Stomach (tissue), 9 donors: ENCODE data around the gene UBTD1. TPM values are rescaled to one million over a fixed set of nuclear protein-coding genes. Genes with fewer than 3 reads are reported as not detected.

Experiments
- DNase-seq, 2 donors: peaks; one replicate each; pipeline versions ENCODE4 v3.0.0 to v3.0.0-alpha.2; 2013 to 2019
- H3K27ac ChIP-seq, 5 donors: fragments of 200-600 bp in 4 of 5; sonication (generic) in 4 of 5; one replicate each; pipeline ENCODE4 v1.5.1; 2013 to 2019; ENCODE audit warnings: mild to moderate bottlenecking in 1 of 5, moderate library complexity in 1 of 5
- H3K27me3 ChIP-seq, 3 donors: fragments of 200-600 bp; sonication (generic); one replicate each; pipeline ENCODE4 v1.5.1; 2017 to 2019; ENCODE audit warnings: mixed run types in 1 of 3
- H3K36me3 ChIP-seq, 4 donors: fragments of 200-600 bp; sonication (generic); 1 replicate in 3 of 4; 2 replicates in 1 of 4; pipeline ENCODE4 v1.5.1; 2016 to 2019
- H3K4me1 ChIP-seq, 4 donors: fragments of 200-600 bp; sonication (generic); one replicate each; pipeline ENCODE4 v1.5.1; 2016 to 2019
- H3K4me3 ChIP-seq, 4 donors: fragments of 200-600 bp; sonication (generic) in 3 of 4; one replicate each; pipeline ENCODE4 v1.5.1; 2016 to 2019; ENCODE audit warnings: mild to moderate bottlenecking in 1 of 4
- H3K9me3 ChIP-seq, 4 donors: fragments of 200-600 bp; sonication (generic); one replicate each; pipeline ENCODE4 v1.5.1; 2016 to 2019
- EP300 ChIP-seq: sonication (generic); formaldehyde crosslinking; IDR thresholded peaks from one replicate; pipeline ENCODE4 v1.6.1; 2017; ENCODE audit warnings: antibody characterized with exemption
- POLR2A ChIP-seq, 4 donors: fragments of 450-650 bp; IDR thresholded peaks; one replicate each; pipeline ENCODE4 v1.6.1; 2016; ENCODE audit warnings: antibody characterized with exemption in 4 of 4, control low read depth in 2 of 4, mild to moderate bottlenecking in 1 of 4, moderate library complexity in 1 of 4
- POLR2AphosphoS5 ChIP-seq, 3 donors: sonication (generic); formaldehyde crosslinking; IDR thresholded peaks; one replicate each; pipeline ENCODE4 v1.6.1; 2016; ENCODE audit warnings: antibody characterized with exemption in 3 of 3
- WGBS, 5 donors: extraction: QIAGEN DNeasy Blood & Tissue Kit in 3 of 5; methylation state at CpG; one replicate each; pipeline versions ENCODE4 v1.1.5 to v1.1.7; 2013 to 2018; 5-methylcytosine and 5-hydroxymethylcytosine counted together
- intact Hi-C: fragments of 100-400 bp; cut with DNase I; formaldehyde crosslinking; loops from one replicate; pipeline ENCODE4 v1.15.1; 2023; ENCODE audit warnings: low total_unique reads
- polyA plus RNA-seq, 3 donors: library from polyadenylated mRNA; stranded (reverse); fragments of 200-250 nt; gene quantifications; one replicate each; pipeline ENCODE4 v1.2.3, GENCODE V29; 2013
- total RNA-seq, 5 donors: library from RNA; depleted of rRNA; stranded (reverse); fragments of >200 nt; gene quantifications; one replicate each; pipeline versions ENCODE4 v1.1.0 to v1.2.3, GENCODE V29; 2014 to 2016
- TF ChIP-seq, protein P1 (sequence below), 7 experiments: fragments of 450-650 bp in 4 of 7; fragments of 200-600 bp in 3 of 7; sonication (generic) in 3 of 7; IDR thresholded peaks; one replicate each; pipeline ENCODE4 v1.5.1; 2016 to 2019; ENCODE audit warnings: antibody characterized with exemption in 7 of 7, control low read depth in 2 of 7, mild to moderate bottlenecking in 1 of 7
- donor health status: healthy with polysubstance abuse.
- donor health status: Bipolar disorder and iron deficiency.
- donor health status: healthy.

Gene UBTD1
- total and polyA plus RNA-seq, 8 donors, result 1.3 to 22.9 (median 8.1) TPM

DNA sequence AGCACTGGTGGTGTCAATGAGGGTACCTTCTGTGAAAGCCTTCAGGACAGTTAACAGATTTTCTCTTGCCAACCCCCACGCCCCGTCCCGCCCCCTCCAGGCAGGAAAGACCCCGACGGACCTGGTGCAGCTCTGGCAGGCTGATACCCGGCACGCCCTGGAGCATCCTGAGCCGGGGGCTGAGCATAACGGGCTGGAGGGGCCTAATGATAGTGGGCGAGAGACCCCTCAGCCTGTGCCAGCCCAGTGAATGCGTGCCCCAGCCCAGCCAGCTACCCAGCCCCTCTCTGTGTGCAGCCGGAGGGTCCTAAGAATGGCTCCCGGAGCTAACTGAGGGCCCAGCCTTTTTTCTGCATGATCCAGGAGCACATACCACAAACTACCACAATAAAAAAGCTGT lies 84.8 kb downstream of the UBTD1 start:
- H3K36me3 ChIP-seq, result no peaks in the 10 kb centered on the region
- no peaks in the 10 kb centered on the region for H3K9me3 ChIP-seq
- intact Hi-C loops, result no loop called here
- no peak for DNase-seq
- H3K4me3 ChIP-seq, result no peak overlapping the region
- H3K27ac ChIP-seq, result no peak overlapping the region
- H3K4me1 ChIP-seq, result no peaks in the 10 kb centered on the region
- peaks cover 0 to 5% (median 0%) of the 10 kb centered on the region in 3 donors for H3K27me3 ChIP-seq
- WGBS, 5 donors, result 90 to 95% (median 91%) methylated on average over 2 to 13 of the region's 13 CpGs
- no peak for TF ChIP-seq POLR2A (IDR thresholded peaks at IDR 0.05)
- TF ChIP-seq EP300, result no peak
- no peak for TF ChIP-seq POLR2AphosphoS5 (IDR thresholded peaks at IDR 0.05)
- TF ChIP-seq, protein P1, sequence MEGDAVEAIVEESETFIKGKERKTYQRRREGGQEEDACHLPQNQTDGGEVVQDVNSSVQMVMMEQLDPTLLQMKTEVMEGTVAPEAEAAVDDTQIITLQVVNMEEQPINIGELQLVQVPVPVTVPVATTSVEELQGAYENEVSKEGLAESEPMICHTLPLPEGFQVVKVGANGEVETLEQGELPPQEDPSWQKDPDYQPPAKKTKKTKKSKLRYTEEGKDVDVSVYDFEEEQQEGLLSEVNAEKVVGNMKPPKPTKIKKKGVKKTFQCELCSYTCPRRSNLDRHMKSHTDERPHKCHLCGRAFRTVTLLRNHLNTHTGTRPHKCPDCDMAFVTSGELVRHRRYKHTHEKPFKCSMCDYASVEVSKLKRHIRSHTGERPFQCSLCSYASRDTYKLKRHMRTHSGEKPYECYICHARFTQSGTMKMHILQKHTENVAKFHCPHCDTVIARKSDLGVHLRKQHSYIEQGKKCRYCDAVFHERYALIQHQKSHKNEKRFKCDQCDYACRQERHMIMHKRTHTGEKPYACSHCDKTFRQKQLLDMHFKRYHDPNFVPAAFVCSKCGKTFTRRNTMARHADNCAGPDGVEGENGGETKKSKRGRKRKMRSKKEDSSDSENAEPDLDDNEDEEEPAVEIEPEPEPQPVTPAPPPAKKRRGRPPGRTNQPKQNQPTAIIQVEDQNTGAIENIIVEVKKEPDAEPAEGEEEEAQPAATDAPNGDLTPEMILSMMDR (IDR thresholded peaks at IDR 0.05), result no peak

DNA sequence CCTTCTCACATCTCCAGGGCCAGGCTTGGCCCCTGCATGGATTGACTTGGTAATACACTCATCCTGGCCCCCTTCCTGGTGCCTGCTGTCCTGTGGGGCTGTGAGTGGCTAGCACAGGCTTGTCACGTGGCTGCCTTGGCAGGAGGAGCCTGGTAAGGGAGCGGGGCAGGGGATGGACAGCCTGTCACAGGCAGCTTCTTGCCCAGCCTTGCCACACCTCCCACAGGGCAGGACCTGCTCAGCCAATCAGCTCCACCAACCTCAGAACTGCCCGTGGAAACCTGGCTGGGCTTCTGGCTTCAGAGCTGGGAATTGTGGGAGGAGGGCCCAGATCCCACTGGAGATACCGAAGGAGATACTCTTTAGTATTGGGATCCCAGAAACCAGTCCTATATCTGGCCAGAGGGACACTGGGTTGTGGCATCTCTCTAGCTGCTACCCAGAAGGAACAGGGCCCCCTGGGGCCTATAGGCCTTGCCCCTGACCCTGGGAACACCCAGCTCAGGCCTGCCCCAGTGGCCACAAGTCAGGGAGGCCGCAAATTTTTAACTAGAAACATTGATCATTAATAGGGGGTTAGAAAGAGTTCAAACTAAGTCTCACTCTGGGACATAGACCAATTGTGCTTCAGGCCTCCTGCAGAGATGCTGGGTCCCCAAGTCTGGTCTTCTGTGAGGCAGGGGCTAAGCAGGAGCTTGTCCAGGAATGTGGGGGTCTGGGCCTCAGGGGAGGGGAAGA lies 85.5 kb downstream of the UBTD1 start, which contains the start of gene HOGA1:
Gene HOGA1, plus strand, starts transcription at position 330 of the 738 bp plus-strand sequence. Its CDS starts 315 bp downstream, at position 645.
- Histone ChIP-seq H3K27me3 (no peaks in the 10 kb centered on the region), H3K4me1 (no peaks in the 10 kb centered on the region), H3K4me3 (no peak within 1 kb of the TSS), H3K9me3 (no peaks in the 10 kb centered on the region), H3K36me3 (no peaks in the 10 kb centered on the region), H3K27ac (no peak within 1 kb of the TSS)
- intact Hi-C loops, result no loop called here
- WGBS, 5 donors, result 46 to 55% (median 49%) methylated on average over 3 to 5 of the region's 5 CpGs
- peak in 1 of 2 donors; percentile 71 for DNase-seq
- TF ChIP-seq EP300, result no peak
- no peak for TF ChIP-seq POLR2A (IDR thresholded peaks at IDR 0.05)
- no peak for TF ChIP-seq POLR2AphosphoS5 (IDR thresholded peaks at IDR 0.05)
- TF ChIP-seq, protein P1 (IDR thresholded peaks at IDR 0.05), result no peak

DNA sequence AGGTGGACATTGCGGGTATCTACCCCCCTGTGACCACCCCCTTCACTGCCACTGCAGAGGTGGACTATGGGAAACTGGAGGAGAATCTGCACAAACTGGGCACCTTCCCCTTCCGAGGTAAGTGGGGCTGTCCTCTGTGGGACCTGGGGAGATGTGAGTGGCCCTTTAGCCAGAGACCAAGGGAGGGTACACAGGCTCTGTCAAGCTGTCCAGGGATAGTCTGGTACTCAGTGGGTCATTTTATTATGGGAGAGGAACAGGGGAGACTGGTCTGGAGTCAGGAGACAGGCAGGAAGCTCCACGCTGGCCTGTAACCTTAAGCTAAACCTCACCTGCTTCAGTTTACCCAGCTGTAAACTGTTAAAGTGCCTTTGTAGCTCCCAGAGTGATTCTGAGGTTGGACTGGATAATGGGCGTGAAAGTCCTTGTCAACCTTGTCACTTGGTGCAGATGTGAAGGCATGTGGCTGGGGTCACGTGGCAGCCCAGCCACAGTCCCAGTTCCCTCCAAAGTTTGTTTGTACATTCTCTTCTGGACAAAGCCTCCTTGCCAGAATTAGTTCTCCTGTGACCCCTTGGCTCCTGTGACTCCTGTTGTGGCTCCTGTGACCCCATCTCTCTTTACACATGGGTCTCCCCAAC lies 86.2 kb downstream of the UBTD1 start:
- no peaks in the 10 kb centered on the region for H3K27me3 ChIP-seq
- DNase-seq, result no peak
- TF ChIP-seq, protein P1 (IDR thresholded peaks at IDR 0.05), result no peak
- TF ChIP-seq POLR2AphosphoS5 (IDR thresholded peaks at IDR 0.05), result no peak
- TF ChIP-seq POLR2A (IDR thresholded peaks at IDR 0.05), result no peak
- TF ChIP-seq EP300, result no peak
- WGBS, 5 donors, result 86 to 98% (median 87%) methylated on average over 5 of the region's 5 CpGs
- H3K9me3 ChIP-seq, result no peaks in the 10 kb centered on the region
- no peak overlapping the region for H3K4me3 ChIP-seq
- H3K27ac ChIP-seq, result no peak overlapping the region
- no peaks in the 10 kb centered on the region for H3K4me1 ChIP-seq
- no peaks in the 10 kb centered on the region for H3K36me3 ChIP-seq
- intact Hi-C loops, result no loop called here

DNA sequence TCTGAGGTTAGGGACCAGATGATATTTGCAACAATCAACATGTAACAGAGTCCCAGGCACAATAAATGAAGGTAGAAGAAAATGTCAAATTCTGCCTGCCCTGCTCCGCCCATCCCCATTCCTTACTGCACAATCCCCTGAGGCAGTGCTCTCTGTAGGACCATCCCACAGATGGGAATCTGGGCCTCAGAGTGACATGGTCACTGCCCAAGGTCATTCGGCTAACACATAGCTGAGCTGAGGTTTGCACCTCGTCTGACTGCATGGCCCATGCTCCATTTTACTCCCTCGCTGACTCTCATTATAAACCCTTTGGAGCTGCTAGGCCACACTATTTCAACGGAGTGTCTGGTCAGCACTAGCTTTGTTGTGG lies 86.7 kb downstream of the UBTD1 start:
- no peak for DNase-seq
- Histone ChIP-seq H3K4me1 (no peaks in the 10 kb centered on the region), H3K36me3 (no peaks in the 10 kb centered on the region), H3K9me3 (no peaks in the 10 kb centered on the region), H3K27me3 (no peaks in the 10 kb centered on the region), H3K4me3 (no peak overlapping the region), H3K27ac (no peak overlapping the region)
- 87 to 94% (median 91%) methylated on average over 4 to 5 of the region's 5 CpGs for WGBS, 5 donors
- TF ChIP-seq POLR2A (IDR thresholded peaks at IDR 0.05) (no peak), POLR2AphosphoS5 (IDR thresholded peaks at IDR 0.05) (no peak), EP300 (no peak)
- TF ChIP-seq, protein P1 (IDR thresholded peaks at IDR 0.05), result no peak
- intact Hi-C loops, result no loop called here
